ENCODE results near the gene PDK4. TPM values are rescaled to one million over a fixed set of nuclear protein-coding genes. Genes with fewer than 3 reads are reported as not detected.

PDK4 gene
- total RNA-seq, 5 donors from 2014 or later (not counting 1 experiment from before 2014, with no cell fraction given), result 0.44 to 0.67 (median 0.62) TPM; not detected in 2

GRCh38 chr7:95546647-95547046 is 49.7 kb downstream of the PDK4 start:
- Mint-ChIP-seq H3K27ac (no peak overlapping the region), H3K36me3 (no peaks in the 10 kb centered on the region), H3K4me1 (no peaks in the 10 kb centered on the region), H3K4me3 (no peak overlapping the region), H3K9me3 (no peaks in the 10 kb centered on the region), H3K27me3 (no peaks in the 10 kb centered on the region)
- Histone ChIP-seq H3K4me1 (ENCODE audit: control insufficient read depth in 1 of 2, extremely low read depth in 1 of 2, insufficient read depth in 2 of 2, low read length in 2 of 2) (no peaks in the 10 kb centered on the region), H3K36me3 (ENCODE audit: control insufficient read depth in 2 of 2, extremely low read depth in 1 of 2, insufficient read depth in 1 of 2, low read length in 1 of 2) (no peaks in the 10 kb centered on the region), H3K27ac (ENCODE audit: low read length) (no peak overlapping the region), H3K4me3 (ENCODE audit: control insufficient read depth in 1 of 2, extremely low read depth in 1 of 2, low read length in 1 of 2) (no peak overlapping the region), H3K27me3 (replicated peaks in 1 of 2; ENCODE audit: control insufficient read depth in 2 of 2, extremely low read depth in 1 of 2, insufficient read depth in 2 of 2, low read length in 1 of 2) (peaks cover 0 to 3% of the 10 kb centered on the region in 2 experiments), H3K9me3 (no peaks in the 10 kb centered on the region)
- DNase-seq (no peak), ATAC-seq (replicated peaks in 1 of 4) (no peak)
- ChIA-PET CTCF (no interaction called here), POLR2A (no interaction called here)
- WGBS (ENCODE audit: insufficient coverage), result no CpG with 5 or more reads among the region's 4 CpGs

- Histone ChIP-seq H3K36me3 (ENCODE audit: control insufficient read depth in 2 of 2, extremely low read depth in 1 of 2, insufficient read depth in 1 of 2, low read length in 1 of 2) (no peaks in the 10 kb centered on the region), H3K4me3 (ENCODE audit: control insufficient read depth in 1 of 2, extremely low read depth in 1 of 2, low read length in 1 of 2) (no peak overlapping the region), H3K4me1 (ENCODE audit: control insufficient read depth in 1 of 2, extremely low read depth in 1 of 2, insufficient read depth in 2 of 2, low read length in 2 of 2) (no peaks in the 10 kb centered on the region), H3K9me3 (no peaks in the 10 kb centered on the region), H3K27ac (ENCODE audit: low read length) (no peak overlapping the region), H3K27me3 (replicated peaks in 1 of 2; ENCODE audit: control insufficient read depth in 2 of 2, extremely low read depth in 1 of 2, insufficient read depth in 2 of 2, low read length in 1 of 2) (no peaks in the 10 kb centered on the region)
- Mint-ChIP-seq H3K4me3 (no peak overlapping the region), H3K36me3 (no peaks in the 10 kb centered on the region), H3K4me1 (no peaks in the 10 kb centered on the region), H3K9me3 (no peaks in the 10 kb centered on the region), H3K27ac (no peak overlapping the region), H3K27me3 (no peaks in the 10 kb centered on the region)
- POLR2A ChIA-PET, result no interaction called here
- ATAC-seq (replicated peaks in 1 of 4) (no peak), DNase-seq (no peak)
- no CpG with 5 or more reads among the region's 1 CpG for WGBS (ENCODE audit: insufficient coverage)
- CTCF ChIA-PET, result no interaction called here
These were observed 50.6 kb downstream of the PDK4 start for GRCh38 chr7:95545673-95546072.

DNA sequence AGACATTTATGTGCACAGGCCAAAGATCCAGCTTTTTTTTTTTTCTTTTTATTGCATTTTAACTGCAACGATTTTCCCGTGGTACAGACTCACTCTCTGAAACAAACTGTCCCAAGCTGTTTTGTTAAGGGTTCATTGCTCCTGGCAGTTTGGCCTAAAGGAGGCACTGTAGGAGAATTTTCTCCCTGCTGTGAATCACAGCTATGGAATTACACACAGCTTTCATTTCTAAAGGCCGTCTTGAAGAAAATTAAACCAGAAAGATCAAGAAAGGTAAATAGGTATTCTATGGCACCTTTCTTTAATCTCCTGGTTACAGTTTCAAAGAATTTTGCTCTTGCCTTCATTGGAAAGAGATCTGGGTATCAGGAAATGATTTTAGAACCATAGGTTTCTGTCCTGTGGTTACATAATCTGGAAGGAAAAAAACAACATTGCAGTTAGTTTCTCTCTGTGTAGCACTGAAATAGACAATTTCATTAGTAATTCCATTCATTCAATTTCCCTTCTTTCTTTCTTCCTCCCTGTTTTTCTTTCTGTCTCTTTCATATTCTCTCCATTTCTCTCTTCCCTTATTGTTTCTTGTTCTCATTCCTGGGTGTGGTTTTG is 51.2 kb downstream of the PDK4 start:
- DNase-seq (no peak), ATAC-seq (replicated peaks in 1 of 4) (no peak)
- ChIA-PET CTCF (no interaction called here), POLR2A (no interaction called here)
- Histone ChIP-seq H3K4me3 (ENCODE audit: control insufficient read depth in 1 of 2, extremely low read depth in 1 of 2, low read length in 1 of 2) (no peak overlapping the region), H3K36me3 (ENCODE audit: control insufficient read depth in 2 of 2, extremely low read depth in 1 of 2, insufficient read depth in 1 of 2, low read length in 1 of 2) (no peaks in the 10 kb centered on the region), H3K27ac (ENCODE audit: low read length) (no peak overlapping the region), H3K27me3 (replicated peaks in 1 of 2; ENCODE audit: control insufficient read depth in 2 of 2, extremely low read depth in 1 of 2, insufficient read depth in 2 of 2, low read length in 1 of 2) (no peaks in the 10 kb centered on the region), H3K4me1 (ENCODE audit: control insufficient read depth in 1 of 2, extremely low read depth in 1 of 2, insufficient read depth in 2 of 2, low read length in 2 of 2) (no peaks in the 10 kb centered on the region), H3K9me3 (no peaks in the 10 kb centered on the region)
- no peaks in the 10 kb centered on the region for H3K4me1 Mint-ChIP-seq
- H3K36me3 Mint-ChIP-seq, result no peaks in the 10 kb centered on the region
- H3K4me3 Mint-ChIP-seq, result no peak overlapping the region
- H3K27me3 Mint-ChIP-seq, result peaks cover 0 to 5% of the 10 kb centered on the region in 2 donors
- WGBS (ENCODE audit: insufficient coverage), result no CpG with 5 or more reads among the region's 3 CpGs
- no peak overlapping the region for H3K27ac Mint-ChIP-seq
- H3K9me3 Mint-ChIP-seq, result no peaks in the 10 kb centered on the region

DNA sequence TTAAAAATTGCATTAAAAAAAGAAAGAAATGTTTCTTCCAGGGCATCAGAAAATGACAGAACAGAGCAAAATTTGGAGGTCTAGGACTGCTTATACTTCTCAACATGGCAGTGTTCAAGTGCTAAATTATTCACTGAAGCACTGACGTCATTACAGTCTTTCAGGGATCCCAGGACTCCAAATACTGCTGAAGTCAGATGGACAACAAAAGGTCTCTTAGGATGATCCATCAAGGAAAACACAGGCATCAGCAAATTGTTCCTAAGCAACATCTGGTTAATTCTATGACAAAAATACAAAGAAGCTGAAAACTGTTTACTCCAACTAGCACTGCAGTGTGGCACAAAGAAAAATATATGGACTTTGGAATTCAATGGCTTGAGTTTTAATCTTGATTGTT is 52.1 kb downstream of the PDK4 start:
- H3K27me3 ChIP-seq (replicated peaks in 1 of 2; ENCODE audit: control insufficient read depth in 2 of 2, extremely low read depth in 1 of 2, insufficient read depth in 2 of 2, low read length in 1 of 2), result no peaks in the 10 kb centered on the region
- H3K27ac ChIP-seq (ENCODE audit: low read length), result no peak overlapping the region
- no peaks in the 10 kb centered on the region for H3K36me3 ChIP-seq (ENCODE audit: control insufficient read depth in 2 of 2, extremely low read depth in 1 of 2, insufficient read depth in 1 of 2, low read length in 1 of 2)
- H3K4me3 ChIP-seq (ENCODE audit: control insufficient read depth in 1 of 2, extremely low read depth in 1 of 2, low read length in 1 of 2), result no peak overlapping the region
- H3K4me1 Mint-ChIP-seq, result no peaks in the 10 kb centered on the region
- peaks cover 0 to 7% of the 10 kb centered on the region in 2 donors for H3K27me3 Mint-ChIP-seq
- H3K27ac Mint-ChIP-seq, result no peak overlapping the region
- no peaks in the 10 kb centered on the region for H3K9me3 Mint-ChIP-seq
- no peak for ATAC-seq (replicated peaks in 1 of 4)
- no peak for DNase-seq
- no CpG with 5 or more reads among the region's 1 CpG for WGBS (ENCODE audit: insufficient coverage)
- no peaks in the 10 kb centered on the region for H3K36me3 Mint-ChIP-seq
- no peak overlapping the region for H3K4me3 Mint-ChIP-seq
- no peaks in the 10 kb centered on the region for H3K4me1 ChIP-seq (ENCODE audit: control insufficient read depth in 1 of 2, extremely low read depth in 1 of 2, insufficient read depth in 2 of 2, low read length in 2 of 2)
- ChIA-PET POLR2A (no interaction called here), CTCF (no interaction called here)
- H3K9me3 ChIP-seq, result no peaks in the 10 kb centered on the region

- DNase-seq (no peak), ATAC-seq (replicated peaks in 1 of 4) (no peak)
- 90% methylated on average over 5 of the region's 6 CpGs for whole genome bisulfite sequencing (ENCODE audit: insufficient coverage)
- H3K27ac Mint-ChIP-seq, result no peak overlapping the region
- no peaks in the 10 kb centered on the region for H3K9me3 Mint-ChIP-seq
- H3K4me1 ChIP-seq (ENCODE audit: control insufficient read depth in 1 of 2, extremely low read depth in 1 of 2, insufficient read depth in 2 of 2, low read length in 2 of 2), result no peaks in the 10 kb centered on the region
- peaks cover 0 to 7% of the 10 kb centered on the region in 2 donors for H3K27me3 Mint-ChIP-seq
- ChIA-PET CTCF (interaction anchor here in 1 of 2 donors (0.6 kb wide), 1 partner anchor 15 kb away, joined by 3 read pairs; no protein-coding TSS in a partner anchor), POLR2A (no interaction called here)
- no peaks in the 10 kb centered on the region for H3K36me3 Mint-ChIP-seq
- H3K27me3 ChIP-seq (replicated peaks in 1 of 2; ENCODE audit: control insufficient read depth in 2 of 2, extremely low read depth in 1 of 2, insufficient read depth in 2 of 2, low read length in 1 of 2), result no peaks in the 10 kb centered on the region
- no peak overlapping the region for H3K27ac ChIP-seq (ENCODE audit: low read length)
- no peaks in the 10 kb centered on the region for H3K4me1 Mint-ChIP-seq
- no peak overlapping the region for H3K4me3 Mint-ChIP-seq
- H3K4me3 ChIP-seq (ENCODE audit: control insufficient read depth in 1 of 2, extremely low read depth in 1 of 2, low read length in 1 of 2), result no peak overlapping the region
- no peaks in the 10 kb centered on the region for H3K36me3 ChIP-seq (ENCODE audit: control insufficient read depth in 2 of 2, extremely low read depth in 1 of 2, insufficient read depth in 1 of 2, low read length in 1 of 2)
- no peaks in the 10 kb centered on the region for H3K9me3 ChIP-seq
These were observed 53.0 kb downstream of the PDK4 start for GRCh38 chr7:95543312-95543711.

DNA sequence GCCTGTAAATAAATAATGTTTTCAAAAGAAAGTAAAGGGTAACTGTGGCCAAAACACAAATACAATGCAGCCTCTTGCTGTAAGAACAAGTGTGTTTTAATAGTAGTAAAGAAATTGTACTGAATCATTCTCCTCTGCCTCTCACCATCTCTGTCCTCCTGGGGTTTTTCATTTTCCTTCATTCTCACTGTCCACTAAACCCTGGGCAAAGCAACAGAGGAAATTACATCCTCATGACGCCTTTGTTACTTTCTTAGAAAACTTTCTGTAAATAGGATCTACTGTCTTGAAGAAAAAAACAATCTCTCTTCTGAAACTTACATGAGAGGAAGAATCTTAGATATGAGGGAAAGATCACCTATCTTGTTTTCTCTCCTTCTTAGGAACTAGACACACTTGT is 56.0 kb downstream of the PDK4 start:
- DNase-seq (no peak), ATAC-seq (replicated peaks in 1 of 4) (no peak)
- Mint-ChIP-seq H3K27me3 (peaks cover 0 to 7% of the 10 kb centered on the region in 2 donors), H3K27ac (no peak overlapping the region), H3K4me1 (no peaks in the 10 kb centered on the region), H3K36me3 (no peaks in the 10 kb centered on the region), H3K4me3 (no peak overlapping the region), H3K9me3 (no peaks in the 10 kb centered on the region)
- Histone ChIP-seq H3K27me3 (replicated peaks in 1 of 2; ENCODE audit: control insufficient read depth in 2 of 2, extremely low read depth in 1 of 2, insufficient read depth in 2 of 2, low read length in 1 of 2) (no peaks in the 10 kb centered on the region), H3K4me3 (ENCODE audit: control insufficient read depth in 1 of 2, extremely low read depth in 1 of 2, low read length in 1 of 2) (no peak overlapping the region), H3K36me3 (ENCODE audit: control insufficient read depth in 2 of 2, extremely low read depth in 1 of 2, insufficient read depth in 1 of 2, low read length in 1 of 2) (no peaks in the 10 kb centered on the region), H3K9me3 (no peaks in the 10 kb centered on the region), H3K27ac (ENCODE audit: low read length) (no peak overlapping the region), H3K4me1 (ENCODE audit: control insufficient read depth in 1 of 2, extremely low read depth in 1 of 2, insufficient read depth in 2 of 2, low read length in 2 of 2) (no peaks in the 10 kb centered on the region)
- CTCF ChIA-PET, result no interaction called here
- WGBS (ENCODE audit: insufficient coverage), result no CpG with 5 or more reads among the region's 1 CpG
- POLR2A ChIA-PET, result no interaction called here

- peaks cover 0 to under 1% of the 10 kb centered on the region in 2 experiments for H3K27me3 ChIP-seq (replicated peaks in 1 of 2; ENCODE audit: control insufficient read depth in 2 of 2, extremely low read depth in 1 of 2, insufficient read depth in 2 of 2, low read length in 1 of 2)
- no peaks in the 10 kb centered on the region for H3K36me3 ChIP-seq (ENCODE audit: control insufficient read depth in 2 of 2, extremely low read depth in 1 of 2, insufficient read depth in 1 of 2, low read length in 1 of 2)
- no peak overlapping the region for H3K4me3 ChIP-seq (ENCODE audit: control insufficient read depth in 1 of 2, extremely low read depth in 1 of 2, low read length in 1 of 2)
- Mint-ChIP-seq H3K4me1 (no peaks in the 10 kb centered on the region), H3K27ac (no peak overlapping the region), H3K36me3 (no peaks in the 10 kb centered on the region), H3K9me3 (no peaks in the 10 kb centered on the region), H3K27me3 (peaks cover 5 to 12% of the 10 kb centered on the region in 2 donors), H3K4me3 (no peak overlapping the region)
- no peaks in the 10 kb centered on the region for H3K9me3 ChIP-seq
- ATAC-seq (replicated peaks in 1 of 4) (no peak), DNase-seq (no peak)
- H3K4me1 ChIP-seq (ENCODE audit: control insufficient read depth in 1 of 2, extremely low read depth in 1 of 2, insufficient read depth in 2 of 2, low read length in 2 of 2), result no peaks in the 10 kb centered on the region
- ChIA-PET CTCF (no interaction called here), POLR2A (no interaction called here)
- no peak overlapping the region for H3K27ac ChIP-seq (ENCODE audit: low read length)
These were observed 56.9 kb downstream of the PDK4 start for GRCh38 chr7:95539426-95539825.
